Adipose tissue (tissue), 3 donors: Measurements from ENCODE around the gene CREB3L1. TPM values are rescaled to one million over a fixed set of nuclear protein-coding genes. Genes with fewer than 3 reads are reported as not detected.

Experiments used
- H3K27ac ChIP-seq: one replicate; pipeline ENCODE4 v1.5.1; 2013; ENCODE audit warnings: low read depth, low read length
- WGBS, 3 donors: extraction: QIAGEN DNeasy Blood & Tissue Kit; methylation state at CpG; one replicate each; pipeline ENCODE4 v1.1.7; 2013; 5-methylcytosine and 5-hydroxymethylcytosine counted together
- polyA plus RNA-seq, 3 donors: library from polyadenylated mRNA; stranded (reverse); fragments of 200-250 nt; gene quantifications; one replicate each; pipeline ENCODE4 v1.2.3, GENCODE V29; 2013
- donor health status: healthy with polysubstance abuse.
- donor health status: Bipolar disorder and iron deficiency.
- donor health status: healthy.

CREB3L1 gene, protein sequence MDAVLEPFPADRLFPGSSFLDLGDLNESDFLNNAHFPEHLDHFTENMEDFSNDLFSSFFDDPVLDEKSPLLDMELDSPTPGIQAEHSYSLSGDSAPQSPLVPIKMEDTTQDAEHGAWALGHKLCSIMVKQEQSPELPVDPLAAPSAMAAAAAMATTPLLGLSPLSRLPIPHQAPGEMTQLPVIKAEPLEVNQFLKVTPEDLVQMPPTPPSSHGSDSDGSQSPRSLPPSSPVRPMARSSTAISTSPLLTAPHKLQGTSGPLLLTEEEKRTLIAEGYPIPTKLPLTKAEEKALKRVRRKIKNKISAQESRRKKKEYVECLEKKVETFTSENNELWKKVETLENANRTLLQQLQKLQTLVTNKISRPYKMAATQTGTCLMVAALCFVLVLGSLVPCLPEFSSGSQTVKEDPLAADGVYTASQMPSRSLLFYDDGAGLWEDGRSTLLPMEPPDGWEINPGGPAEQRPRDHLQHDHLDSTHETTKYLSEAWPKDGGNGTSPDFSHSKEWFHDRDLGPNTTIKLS
- polyA plus RNA-seq, result 10 to 100 TPM in 2 of 3 donors, 1 to 10 TPM in 1; 5.8 to 29.8 (median 11.7) TPM

DNA sequence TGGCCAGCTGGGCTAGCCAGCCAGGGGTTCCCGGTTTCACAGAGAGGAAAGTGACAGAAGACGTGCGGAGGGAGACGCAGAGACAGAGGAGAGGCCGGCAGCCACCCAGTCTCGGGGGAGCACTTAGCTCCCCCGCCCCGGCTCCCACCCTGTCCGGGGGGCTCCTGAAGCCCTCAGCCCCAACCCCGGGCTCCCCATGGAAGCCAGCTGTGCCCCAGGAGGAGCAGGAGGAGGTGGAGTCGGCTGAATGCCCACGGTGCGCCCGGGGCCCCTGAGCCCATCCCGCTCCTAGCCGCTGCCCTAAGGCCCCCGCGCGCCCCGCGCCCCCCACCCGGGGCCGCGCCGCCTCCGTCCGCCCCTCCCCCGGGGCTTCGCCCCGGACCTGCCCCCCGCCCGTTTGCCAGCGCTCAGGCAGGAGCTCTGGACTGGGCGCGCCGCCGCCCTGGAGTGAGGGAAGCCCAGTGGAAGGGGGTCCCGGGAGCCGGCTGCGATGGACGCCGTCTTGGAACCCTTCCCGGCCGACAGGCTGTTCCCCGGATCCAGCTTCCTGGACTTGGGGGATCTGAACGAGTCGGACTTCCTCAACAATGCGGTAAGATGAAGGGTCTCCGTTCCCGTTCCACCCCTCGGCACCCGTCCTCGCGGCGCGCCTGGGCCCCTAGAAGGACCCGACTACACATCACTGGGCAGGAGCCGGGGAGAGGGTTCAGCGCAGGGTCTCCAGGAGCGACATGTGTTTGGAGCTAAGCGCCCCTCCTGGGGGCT, at the start of gene CREB3L1:
Gene CREB3L1, plus strand, starts transcription at position 41 of the 765 bp plus-strand sequence. Its CDS starts 450 bp downstream, at position 491.
- WGBS, 3 donors, result 1 to 2% (median 1%) methylated on average over 39 to 61 of the region's 61 CpGs
- H3K27ac ChIP-seq, result no peak within 1 kb of the TSS

DNA sequence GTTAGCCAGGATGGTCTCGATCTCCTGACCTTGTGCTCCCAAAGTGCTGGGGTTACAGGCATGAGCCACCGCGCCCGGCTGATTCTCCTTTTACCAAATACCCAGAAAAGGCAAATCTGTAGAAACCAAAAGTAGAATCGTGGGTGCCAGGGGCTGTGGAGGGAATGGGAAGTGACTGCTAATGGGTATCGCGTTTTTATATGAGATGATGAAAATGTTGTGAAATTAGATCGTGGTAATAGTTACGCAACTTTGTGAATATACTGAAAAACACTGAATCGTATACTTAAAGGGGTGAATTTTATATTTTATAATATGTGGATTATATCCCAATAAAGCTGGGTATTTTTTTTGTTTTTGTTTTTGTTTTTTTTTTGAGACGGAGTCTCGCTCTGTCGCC, 48.2 kb upstream of the CREB3L1 start:
- 75 to 93% (median 80%) methylated on average over 13 of the region's 13 CpGs for WGBS, 3 donors

DNA sequence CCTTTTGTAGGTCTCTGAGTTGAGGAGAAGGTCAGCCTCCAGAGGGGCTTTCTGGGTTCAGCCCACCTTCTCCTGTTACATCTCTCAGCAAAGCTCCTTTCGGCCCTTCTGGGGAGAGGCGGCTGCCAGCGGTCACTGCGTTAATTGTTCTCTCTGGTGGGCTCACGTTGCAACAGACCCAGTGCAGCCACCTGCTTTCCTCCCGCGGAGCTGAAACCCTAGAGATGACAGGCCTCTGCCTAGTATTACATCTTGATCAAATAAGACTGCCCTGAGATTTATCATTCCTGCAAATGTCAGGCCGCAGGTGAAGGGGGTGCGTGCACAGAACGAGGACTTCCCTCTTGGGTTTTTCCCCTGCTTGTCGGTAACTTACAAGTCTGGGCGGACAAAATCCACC, 43.2 kb upstream of the CREB3L1 start:
- WGBS, 3 donors, result 60 to 76% (median 75%) methylated on average over 12 of the region's 12 CpGs
- H3K27ac ChIP-seq, result no peak overlapping the region

More for the DNA sequence above, 48.2 kb upstream of the CREB3L1 start:
- no peak overlapping the region for H3K27ac ChIP-seq

DNA sequence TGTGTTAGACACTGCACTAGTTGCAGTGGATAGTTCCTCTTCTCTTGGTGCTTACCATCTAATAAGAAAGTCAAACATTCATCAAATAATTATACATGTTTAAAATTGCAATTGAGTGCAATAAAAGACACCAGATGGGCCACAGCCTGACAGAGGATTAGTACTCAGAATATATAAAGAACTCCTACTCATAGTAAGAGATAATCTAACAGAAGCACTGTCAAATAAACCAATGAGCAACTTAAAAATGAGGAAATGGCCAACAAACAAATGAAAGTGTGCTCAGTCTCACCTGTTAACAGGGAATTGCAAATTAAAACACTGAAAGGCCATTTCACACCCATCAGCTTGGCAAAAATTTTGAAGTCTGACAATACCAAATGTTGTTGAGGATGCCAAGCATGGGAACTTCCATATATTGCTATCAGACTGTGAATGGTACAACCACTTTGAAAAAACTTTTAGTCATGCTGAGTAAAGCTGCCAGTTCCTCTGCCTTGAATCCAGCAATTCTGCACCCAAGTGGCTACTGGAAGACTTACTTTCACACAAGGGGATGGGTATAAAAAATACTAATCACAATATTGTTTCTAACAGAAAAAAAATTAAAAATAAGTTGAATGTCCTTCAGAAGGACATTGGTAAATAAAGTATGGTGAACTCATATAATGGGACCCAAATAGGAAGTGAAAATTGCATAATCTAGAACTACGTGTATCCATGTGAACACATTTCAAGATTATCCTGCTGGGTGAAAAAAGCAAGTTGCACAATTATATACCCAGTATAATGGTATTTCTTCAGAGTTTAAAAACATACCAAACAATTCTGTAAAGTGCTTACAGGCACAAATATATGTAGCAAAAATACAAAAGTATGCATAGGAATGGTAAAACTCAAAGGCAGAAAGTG, 41.4 kb upstream of the CREB3L1 start:
- 36 to 42% (median 40%) methylated on average over 1 of the region's 1 CpG for WGBS, 3 donors
- H3K27ac ChIP-seq, result no peak overlapping the region

DNA sequence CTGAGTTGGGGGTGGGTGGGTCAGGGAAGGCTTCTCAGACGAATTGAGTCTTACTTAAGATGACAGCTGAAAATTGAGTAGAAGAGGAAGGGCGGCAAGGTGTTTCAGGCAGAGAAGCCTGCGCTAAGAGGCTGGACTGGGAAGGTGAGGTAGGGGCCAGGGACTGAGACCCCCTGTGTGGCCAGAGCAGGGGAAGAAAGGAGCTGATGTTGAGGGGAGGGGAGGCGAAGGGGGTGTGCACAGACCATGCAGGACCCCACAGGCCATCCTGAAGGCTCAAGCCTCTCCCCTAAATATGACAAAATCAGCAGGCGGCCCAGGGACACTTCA, 40.6 kb upstream of the CREB3L1 start:
- no peak overlapping the region for H3K27ac ChIP-seq
- 59 to 88% (median 64%) methylated on average over 5 of the region's 5 CpGs for WGBS, 3 donors

DNA sequence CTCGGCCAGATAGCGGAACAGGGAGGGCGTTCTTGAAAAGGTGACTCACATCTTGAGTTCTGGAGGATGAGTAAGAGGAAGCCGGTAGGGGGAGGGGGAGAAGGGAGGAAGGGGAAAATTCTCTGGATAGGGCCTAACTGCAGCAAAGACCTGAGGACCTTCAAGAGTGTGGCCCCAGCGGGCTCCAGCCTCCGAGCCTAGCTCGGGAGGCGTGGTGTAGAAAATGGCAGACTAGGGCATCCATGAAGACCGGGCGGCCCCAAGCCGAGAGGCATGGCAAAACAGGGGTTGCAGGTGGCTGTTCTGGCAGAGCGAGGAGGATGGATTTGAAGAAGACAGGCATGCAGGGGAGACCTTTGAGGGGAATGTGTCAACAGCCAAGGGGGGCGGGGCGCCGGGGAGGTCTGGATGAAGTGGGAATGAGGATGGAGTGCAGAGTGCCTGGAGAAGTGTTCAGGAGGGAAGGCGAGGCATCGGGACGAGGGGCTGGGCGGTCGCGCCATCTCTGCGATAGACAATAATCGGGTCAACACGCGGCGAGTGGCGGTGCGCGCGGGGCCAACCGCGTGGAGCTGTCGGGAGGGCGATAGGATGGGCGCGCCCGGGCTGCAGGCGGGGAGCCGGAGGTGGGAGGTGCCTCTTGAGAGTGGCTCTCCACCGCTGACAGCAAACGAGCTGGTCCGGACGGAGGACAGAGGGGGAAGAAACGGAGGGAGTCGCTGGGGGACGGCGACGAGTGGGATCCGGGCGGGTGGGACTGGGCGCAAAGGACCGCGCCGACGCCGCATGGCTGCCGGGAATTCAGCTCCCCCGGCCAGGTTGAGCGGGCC, 40.0 kb upstream of the CREB3L1 start:
- WGBS, 3 donors, result 6 to 25% (median 8%) methylated on average over 30 to 59 of the region's 59 CpGs
- H3K27ac ChIP-seq, result no peak overlapping the region

DNA sequence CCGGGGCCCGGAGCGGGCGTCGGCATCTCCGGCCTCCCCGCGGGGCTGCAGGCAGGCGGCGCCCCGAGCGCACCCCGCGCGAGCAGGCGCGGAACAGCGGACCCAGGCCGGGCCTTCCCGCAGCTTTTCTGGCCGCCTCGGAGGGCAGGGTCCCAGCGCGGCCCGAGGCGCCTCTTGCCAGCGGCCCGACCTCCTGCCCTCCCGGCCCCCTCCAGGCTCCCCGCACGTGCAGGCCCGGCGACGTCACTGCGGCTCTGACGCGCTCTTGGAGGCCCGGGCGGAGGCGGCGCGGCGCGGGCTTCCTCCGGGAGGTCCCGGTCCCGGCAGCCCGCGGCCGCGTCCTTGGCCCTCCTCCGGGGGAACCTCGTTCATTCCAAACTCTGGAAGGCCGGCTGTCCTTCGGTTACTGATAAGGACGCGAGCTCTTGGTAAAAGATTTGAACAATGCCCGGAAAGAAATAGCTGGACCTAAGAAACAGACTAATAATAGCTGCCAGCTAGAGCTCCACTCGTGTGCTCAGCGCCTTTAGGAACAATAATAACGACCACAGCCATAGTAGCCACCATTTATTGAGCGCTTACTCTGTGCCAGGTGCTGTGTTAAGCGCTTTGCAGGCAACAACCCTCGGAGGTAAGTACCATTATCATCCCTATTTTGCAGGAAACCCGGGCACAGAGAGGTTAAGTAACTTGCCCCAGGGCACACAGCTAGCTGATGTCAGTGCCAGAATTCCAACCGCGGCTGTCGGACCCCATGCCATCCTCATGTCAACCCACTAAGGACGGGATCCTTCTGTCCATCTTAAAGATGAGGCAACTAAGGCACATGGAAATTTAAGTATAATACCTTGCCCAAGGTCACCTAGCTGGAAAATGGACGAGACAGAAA, 39.1 kb upstream of the CREB3L1 start:
- no peak overlapping the region for H3K27ac ChIP-seq
- 1 to 2% (median 1%) methylated on average over 49 to 70 of the region's 70 CpGs for WGBS, 3 donors

DNA sequence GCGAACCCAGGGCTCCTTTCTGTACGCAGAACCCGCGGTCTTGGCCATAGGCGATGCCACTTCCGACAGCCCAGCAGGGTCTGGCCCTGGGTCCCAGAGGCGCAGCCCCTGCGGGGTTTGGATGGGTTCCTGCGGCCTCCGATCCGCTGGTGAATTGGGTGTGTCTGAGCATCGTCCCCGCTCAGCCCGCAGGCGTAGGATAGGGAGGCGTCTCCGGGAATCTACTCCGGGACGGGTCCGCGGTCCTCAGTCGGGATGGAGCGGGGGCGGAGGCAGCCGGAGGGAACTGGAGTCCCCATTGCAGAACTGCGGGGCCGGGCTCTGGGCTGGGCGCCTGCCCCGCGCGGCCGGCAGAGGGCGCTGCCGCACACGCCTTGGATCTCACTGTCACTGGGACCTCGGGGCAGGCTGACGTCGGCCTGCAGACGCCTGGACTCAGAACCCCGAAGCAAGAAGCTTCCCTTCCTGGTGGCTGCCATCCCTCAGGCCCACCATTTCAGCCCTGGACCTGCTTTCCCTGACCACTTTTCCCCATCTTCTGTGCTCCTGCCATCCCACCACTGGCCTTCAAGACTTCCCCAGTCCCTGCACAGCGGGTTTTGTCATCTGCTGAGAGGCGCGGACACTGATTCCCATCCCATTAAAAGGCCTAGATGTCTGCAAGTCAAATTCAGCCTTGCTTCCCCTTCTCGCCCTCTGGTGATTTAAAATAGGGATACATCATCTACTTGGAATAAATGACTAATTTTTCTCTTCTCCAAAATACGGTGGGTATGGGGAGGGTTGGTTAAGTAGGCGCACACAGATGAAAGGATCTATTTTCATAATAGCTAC, 38.3 kb upstream of the CREB3L1 start:
- H3K27ac ChIP-seq, result no peak overlapping the region
- WGBS, 3 donors, result 10 to 12% (median 10%) methylated on average over 46 of the region's 46 CpGs

DNA sequence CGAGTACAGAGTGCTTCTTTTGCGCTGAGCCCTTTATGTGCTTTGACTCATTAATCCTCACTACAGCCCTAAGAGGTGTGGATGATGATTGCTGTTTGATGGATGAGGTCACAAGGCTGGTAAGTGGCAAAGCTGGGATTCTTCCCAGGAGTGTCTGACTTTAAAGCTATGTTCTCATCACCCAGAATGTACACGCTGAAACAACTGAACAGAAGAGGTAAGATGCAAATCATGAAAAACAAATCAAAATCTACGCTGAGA, 37.7 kb upstream of the CREB3L1 start:
- 55 to 80% (median 80%) methylated on average over 4 of the region's 4 CpGs for WGBS, 3 donors
- no peak overlapping the region for H3K27ac ChIP-seq

DNA sequence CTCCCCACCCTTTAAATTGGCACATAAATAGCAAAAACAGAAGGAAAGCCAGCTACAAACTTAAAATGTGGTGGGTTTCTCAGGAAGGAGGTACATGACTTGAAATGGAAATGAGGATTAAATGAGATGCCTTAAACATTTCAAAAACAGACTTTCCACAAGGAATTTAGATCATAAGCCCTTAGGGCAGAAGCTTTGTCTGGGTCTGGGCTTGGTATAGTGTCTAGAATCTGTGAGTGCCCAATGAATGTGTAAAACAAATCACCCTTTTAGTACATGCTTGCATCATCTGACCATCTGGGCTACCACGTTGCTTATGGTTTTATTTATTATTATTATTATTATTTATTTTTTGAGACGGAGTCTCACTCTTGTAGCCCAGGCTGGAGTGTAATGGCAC, 37.1 kb upstream of the CREB3L1 start:
- H3K27ac ChIP-seq, result no peak overlapping the region
- WGBS, 3 donors, result 73 to 94% (median 83%) methylated on average over 2 of the region's 2 CpGs

DNA sequence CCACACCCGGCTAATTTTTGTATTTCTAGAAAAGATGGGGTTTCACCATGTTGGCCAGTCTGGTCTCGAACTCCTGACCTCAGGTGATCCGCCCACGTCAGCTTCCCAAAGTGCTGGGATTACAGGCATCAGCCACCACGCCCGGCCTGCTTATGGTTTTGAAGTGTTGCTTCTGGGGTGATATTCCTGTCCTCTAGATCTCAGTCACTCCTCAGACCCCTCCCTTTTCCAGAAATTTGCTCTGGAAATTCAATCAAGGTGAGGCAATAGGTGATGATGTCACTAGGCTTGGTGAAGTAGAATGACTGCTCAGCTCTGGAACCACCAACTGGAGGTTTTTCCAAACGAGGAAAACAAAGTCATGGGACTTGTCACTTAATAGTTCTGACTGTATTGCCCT, 36.6 kb upstream of the CREB3L1 start:
- 89 to 92% (median 91%) methylated on average over 7 of the region's 7 CpGs for WGBS, 3 donors
- H3K27ac ChIP-seq, result no peak overlapping the region

DNA sequence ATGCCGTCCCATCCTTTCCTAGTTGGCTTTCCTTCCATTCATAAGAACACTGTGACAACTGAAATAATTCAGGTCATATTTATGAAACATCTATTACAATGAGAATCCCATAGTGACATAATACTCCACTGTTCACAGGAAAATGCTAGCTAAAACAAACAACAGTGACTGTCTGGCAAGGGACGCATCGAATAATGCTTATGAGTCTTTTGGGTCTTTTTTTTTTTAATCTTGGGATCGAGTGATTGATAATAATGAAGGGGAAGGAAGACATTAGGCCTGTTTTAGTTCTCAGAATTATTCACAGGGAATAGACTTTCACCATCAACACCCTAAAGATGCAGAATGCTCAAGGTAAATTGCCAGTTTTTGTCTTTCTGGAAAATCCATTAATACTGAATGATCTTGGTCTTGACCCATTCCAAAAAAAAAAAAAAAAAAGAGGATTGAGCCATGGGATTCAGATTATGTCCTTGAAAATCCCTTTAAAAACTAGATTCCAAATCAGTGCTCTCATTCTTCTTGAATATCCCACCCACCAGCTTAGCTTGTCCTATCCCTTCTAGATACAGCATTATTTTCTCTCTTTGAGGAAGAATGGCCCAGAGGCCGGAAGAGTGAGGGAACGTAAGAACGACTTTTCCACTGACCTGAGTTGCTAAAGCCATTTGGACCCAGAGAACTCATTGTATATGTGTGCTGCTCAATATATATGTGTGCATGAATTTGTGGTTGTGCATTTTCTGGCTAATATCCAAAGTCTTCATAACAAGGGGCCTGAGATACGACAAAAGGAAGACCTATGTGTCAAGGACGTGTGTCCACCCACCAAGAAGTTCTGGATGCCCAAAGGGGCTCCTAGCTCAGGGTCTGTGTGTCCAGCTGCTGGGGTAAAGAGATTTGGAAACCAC, 35.2 kb upstream of the CREB3L1 start:
- H3K27ac ChIP-seq, result no peak overlapping the region
- 58 to 79% (median 70%) methylated on average over 9 of the region's 9 CpGs for WGBS, 3 donors

DNA sequence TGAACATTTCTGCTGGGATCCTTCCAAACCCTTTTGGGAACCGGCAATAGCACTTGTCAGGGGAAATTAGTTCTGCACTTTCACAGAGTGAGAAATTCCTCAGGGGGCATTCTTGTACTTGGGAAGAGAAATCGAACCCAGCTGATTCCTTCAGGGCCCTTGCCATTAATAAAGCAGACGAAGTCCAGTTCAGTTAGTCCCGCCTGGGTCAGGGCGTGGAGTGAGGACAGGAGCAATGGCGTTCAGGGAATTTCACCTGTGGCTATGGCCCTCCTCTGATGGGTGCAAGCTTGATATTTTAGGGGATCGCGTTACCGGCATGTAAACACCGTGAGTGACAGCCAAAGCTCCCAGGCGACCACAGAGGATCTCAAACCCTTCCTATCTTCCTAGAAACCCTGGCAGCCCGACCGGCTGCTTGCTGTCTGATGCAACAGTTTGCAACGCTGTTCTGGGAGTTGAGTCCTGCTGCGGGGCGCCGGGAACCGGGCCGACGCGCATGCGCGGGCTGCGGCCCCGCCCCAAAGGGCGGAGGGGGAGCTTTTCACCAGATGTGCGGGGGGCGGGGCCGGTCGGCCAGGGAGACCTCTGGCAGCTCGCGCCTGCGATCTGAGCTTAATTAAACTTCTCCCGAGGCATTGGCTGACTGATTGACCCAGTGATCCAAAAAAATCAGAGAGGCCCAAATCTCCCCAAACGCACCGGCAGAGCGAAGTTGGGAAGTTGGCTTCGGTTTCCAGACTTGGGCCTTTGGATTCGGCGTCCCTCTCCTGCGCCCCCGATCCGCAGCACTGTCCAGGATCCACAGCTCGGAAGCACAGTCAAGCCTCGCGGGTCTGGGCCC, 34.3 kb upstream of the CREB3L1 start:
- no peak overlapping the region for H3K27ac ChIP-seq
- WGBS, 3 donors, result 1% methylated on average over 46 of the region's 46 CpGs

DNA sequence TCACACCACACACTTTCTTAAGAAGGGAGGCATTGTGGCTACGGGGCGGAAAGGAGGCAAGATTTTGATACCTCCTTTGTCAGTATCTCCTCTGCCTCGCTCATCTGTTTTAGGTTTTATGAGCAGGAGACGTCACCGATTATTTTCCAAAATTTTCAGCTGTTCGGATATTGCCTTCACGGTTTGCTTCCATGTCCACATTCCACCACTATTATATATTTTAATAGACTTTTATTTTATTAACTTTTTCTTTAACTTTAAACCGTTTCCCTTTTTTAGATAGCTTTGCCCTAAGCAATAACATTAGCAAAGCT, 33.7 kb upstream of the CREB3L1 start:
- H3K27ac ChIP-seq, result no peak overlapping the region
- 31 to 40% (median 39%) methylated on average over 8 of the region's 8 CpGs for WGBS, 3 donors

DNA sequence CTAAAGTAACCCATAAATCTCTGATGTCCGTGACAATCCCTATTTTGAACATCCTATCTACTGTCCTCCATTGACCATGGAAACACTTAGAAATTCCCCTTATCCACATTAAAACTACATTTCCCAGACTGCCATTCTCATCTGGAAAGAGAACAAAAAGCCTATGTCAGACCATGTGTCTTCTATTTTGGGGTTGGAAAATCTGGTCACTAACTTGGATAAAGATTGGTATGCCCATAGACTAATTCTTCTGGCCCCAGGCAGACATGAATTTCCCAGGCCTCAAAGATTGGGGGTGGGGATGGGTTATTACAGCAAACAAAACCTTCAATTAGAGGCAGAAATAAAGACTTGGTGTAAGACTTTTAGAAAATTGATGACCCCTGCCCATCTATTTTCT, 30.9 kb upstream of the CREB3L1 start:
- H3K27ac ChIP-seq, result no peak overlapping the region
- 79 to 93% (median 80%) methylated on average over 1 of the region's 1 CpG for WGBS, 3 donors
